ENCODE data around the gene NAA16.
"Not testable (repeated sequence)": the region's sequence is repeated elsewhere in the genome, so short reads cannot be mapped to it uniquely, and the experiment has no call there.

The NAA16 gene

GRCh38 chr13:41310963-41311405 is at the start of gene NAA16:
NAA16 (plus strand) TSS chr13:41311267; CDS start chr13:41311529, 262 bp downstream.
- peak; percentile 97 for DNase-seq

GRCh38 chr13:41263261-41263971 is 47.7 kb upstream of the NAA16 start, which contains the start of gene MTRF1:
MTRF1 (minus strand) TSS chr13:41263576; CDS start chr13:41260907, 2,669 bp downstream.
- DNase-seq: peak; percentile 83

GRCh38 chr13:41267106-41267505 is 44.0 kb upstream of the NAA16 start:
- DNase-seq: no peak

- DNase-seq: no peak
Observed at GRCh38 chr13:41268764-41269163, 42.3 kb upstream of the NAA16 start.

GRCh38 chr13:41271456-41272285 is 39.4 kb upstream of the NAA16 start:
- no peak for DNase-seq

- no peak for DNase-seq
Observed at GRCh38 chr13:41273831-41274441, 37.1 kb upstream of the NAA16 start.

- DNase-seq: no peak
Observed at GRCh38 chr13:41274881-41275280, 36.2 kb upstream of the NAA16 start.

GRCh38 chr13:41276824-41277223 is 34.2 kb upstream of the NAA16 start:
- no peak for DNase-seq

GRCh38 chr13:41279156-41279555 is 31.9 kb upstream of the NAA16 start:
- DNase-seq: not testable (repeated sequence)

GRCh38 chr13:41282129-41282571 is 28.9 kb upstream of the NAA16 start:
- no peak for DNase-seq

GRCh38 chr13:41284512-41285288 is 26.4 kb upstream of the NAA16 start:
- no peak for DNase-seq

- DNase-seq: no peak
Observed at GRCh38 chr13:41286370-41286769, 24.7 kb upstream of the NAA16 start.

GRCh38 chr13:41289463-41289881 is 21.6 kb upstream of the NAA16 start:
- no peak for DNase-seq

GRCh38 chr13:41291246-41291645 is 19.8 kb upstream of the NAA16 start:
- DNase-seq: no peak

- DNase-seq: no peak
Observed at GRCh38 chr13:41293272-41293671, 17.8 kb upstream of the NAA16 start.

GRCh38 chr13:41294914-41295313 is 16.2 kb upstream of the NAA16 start:
- DNase-seq: no peak

GRCh38 chr13:41295973-41296372 is 15.1 kb upstream of the NAA16 start:
- DNase-seq: no peak

- DNase-seq: no peak
Observed at GRCh38 chr13:41296879-41297646, 14.0 kb upstream of the NAA16 start.

GRCh38 chr13:41299316-41300094 is 11.6 kb upstream of the NAA16 start:
- no peak for DNase-seq

- DNase-seq: no peak
Observed at GRCh38 chr13:41302743-41303142, 8.3 kb upstream of the NAA16 start.

GRCh38 chr13:41304551-41304950 is 6.5 kb upstream of the NAA16 start:
- no peak for DNase-seq
